Astrocyte of the spinal cord (primary cell): ENCODE data around the gene FAM200B.

Experiments
- DNase-seq: peaks from one replicate; pipeline ENCODE4 v3.0.0; 2011; ENCODE audit warnings: low read depth, low spot score
- H3K4me3 ChIP-seq: 2 replicates; pipeline ENCODE4 v1.5.1; 2011; ENCODE audit warnings: low read depth, mild to moderate bottlenecking, low read length, moderate library complexity
- CTCF ChIP-seq: IDR thresholded peaks from 2 replicates; pipeline ENCODE4 v1.5.1; 2012; ENCODE audit warnings: low read depth, mild to moderate bottlenecking, low read length, inconsistent platforms
- in situ Hi-C: cut with HindIII; loops from 2 replicates; pipeline ENCODE4 v1.10.0; 2017; ENCODE audit warnings: low sequenced_read_pairs

The FAM200B gene

GRCh38 chr4:15681372-15682241 lies at the start of gene FAM200B:
Gene FAM200B, plus strand, starts transcription at chr4:15681827. Its CDS starts 5,151 bp downstream, at chr4:15686978.
- TF ChIP-seq CTCF: peak; percentile 10
- peak; percentile 99 for DNase-seq
- peak within 1 kb of the TSS; percentile 93 for H3K4me3 ChIP-seq
- in situ Hi-C loops: no loop called here

- TF ChIP-seq CTCF: no peak
- no peak for DNase-seq
- H3K4me3 ChIP-seq: no peak overlapping the region
- in situ Hi-C loops: no loop called here
Measured at GRCh38 chr4:15636818-15637217, 44.8 kb upstream of the FAM200B start.

- no peak for DNase-seq
- TF ChIP-seq CTCF: no peak
- in situ Hi-C loops: no loop called here
- H3K4me3 ChIP-seq: no peak overlapping the region
Measured at GRCh38 chr4:15638418-15638817, 43.2 kb upstream of the FAM200B start.

- H3K4me3 ChIP-seq: no peak overlapping the region
- no peak for TF ChIP-seq CTCF
- in situ Hi-C loops: no loop called here
- DNase-seq: no peak
Measured at GRCh38 chr4:15648600-15648999, 33.0 kb upstream of the FAM200B start.

GRCh38 chr4:15649914-15650545 lies 31.6 kb upstream of the FAM200B start:
- no peak overlapping the region for H3K4me3 ChIP-seq
- TF ChIP-seq CTCF: peak; percentile 67
- DNase-seq: peak; percentile 39
- in situ Hi-C loops: no loop called here

- in situ Hi-C loops: no loop called here
- no peak for TF ChIP-seq CTCF
- DNase-seq: no peak
Measured at GRCh38 chr4:15651676-15652075, 30.0 kb upstream of the FAM200B start.

More at GRCh38 chr4:15651676-15652075, 30.0 kb upstream of the FAM200B start:
- no peak overlapping the region for H3K4me3 ChIP-seq
